ENCODE results near the gene XYLT1.

The XYLT1 gene

GRCh38 chr16:17450291-17450690 is 20.5 kb downstream of the XYLT1 start:
- DNase-seq (ENCODE audit: low read depth): no peak
- no peak for TF ChIP-seq CTCF (conservative IDR thresholded peaks at IDR 0.05; ENCODE audit: low read length)
- H3K4me3 ChIP-seq (ENCODE audit: low read length): no peak overlapping the region

DNA sequence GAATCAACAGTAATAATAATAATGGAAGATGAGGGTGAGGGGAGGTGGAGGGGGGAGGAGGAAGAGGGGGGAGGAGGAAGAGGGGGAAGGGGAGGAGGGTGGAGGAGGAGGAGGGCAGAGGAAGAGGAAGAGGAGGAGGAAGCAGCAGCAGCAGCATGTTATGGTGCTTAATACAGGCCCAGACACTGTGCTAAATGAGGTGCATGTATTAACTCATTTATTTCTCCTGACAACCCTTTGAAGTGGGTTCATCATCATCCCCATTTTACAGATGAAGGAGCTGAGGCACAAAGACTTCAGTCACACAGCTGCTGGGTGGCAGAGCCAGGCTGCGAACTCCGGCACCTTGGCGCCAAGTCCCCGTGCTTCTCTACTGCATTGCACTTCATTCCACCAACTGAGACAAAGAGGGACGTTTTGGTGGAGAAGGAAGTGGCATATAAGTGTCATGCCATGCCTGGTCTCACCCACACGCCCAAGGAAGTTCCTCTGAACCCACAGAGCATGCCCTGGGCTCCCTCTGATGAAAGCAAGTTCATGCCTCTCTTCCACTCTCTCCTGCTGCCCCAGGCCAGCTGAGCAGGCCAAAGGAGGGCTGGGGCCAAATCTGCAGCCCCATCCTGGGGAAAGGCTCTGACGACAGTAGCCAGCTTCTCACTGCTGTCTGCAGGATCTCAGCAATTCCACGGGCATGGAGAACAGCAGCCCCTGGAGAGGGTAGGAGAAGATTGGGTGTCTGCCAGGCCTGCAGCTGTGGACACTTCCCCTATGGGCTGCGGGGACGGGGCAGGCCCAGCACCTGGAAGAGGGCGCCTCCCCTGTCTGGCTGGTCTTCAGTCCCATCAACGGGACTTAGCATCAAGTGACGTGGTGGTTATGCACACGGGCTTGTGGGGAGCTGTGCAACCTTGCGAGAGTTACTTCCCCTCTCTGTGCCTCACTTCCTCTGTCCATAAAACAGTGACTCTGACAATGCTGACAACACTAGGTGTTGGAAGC is 21.8 kb downstream of the XYLT1 start:
- DNase-seq (ENCODE audit: low read depth): no peak
- TF ChIP-seq CTCF (conservative IDR thresholded peaks at IDR 0.05; ENCODE audit: low read length): no peak
- H3K4me3 ChIP-seq (ENCODE audit: low read length): no peak overlapping the region

- no peak for TF ChIP-seq CTCF (conservative IDR thresholded peaks at IDR 0.05; ENCODE audit: low read length)
- H3K4me3 ChIP-seq (ENCODE audit: low read length): no peak overlapping the region
- DNase-seq (ENCODE audit: low read depth): no peak
Measured at GRCh38 chr16:17447101-17447569, 23.6 kb downstream of the XYLT1 start.

DNA sequence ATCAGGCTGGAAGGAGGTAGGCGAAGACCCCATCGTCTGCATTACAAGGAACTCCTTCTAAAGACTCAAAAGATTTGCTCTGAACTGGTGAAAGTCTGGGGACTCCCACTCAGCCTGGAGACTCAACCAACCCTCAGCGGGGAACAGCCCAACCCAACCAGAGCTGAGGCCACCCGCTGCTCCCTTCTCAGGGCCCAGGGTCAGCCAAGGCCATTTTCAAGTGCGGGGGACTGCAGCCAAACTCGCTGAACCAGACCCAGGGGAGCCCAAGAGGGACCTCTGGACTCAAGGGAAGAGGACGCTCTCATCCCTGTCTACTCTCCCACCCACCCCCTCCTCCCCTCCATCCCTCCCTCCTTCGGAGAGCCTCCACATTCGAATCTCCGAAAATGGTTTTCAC is 24.1 kb downstream of the XYLT1 start:
- DNase-seq (ENCODE audit: low read depth): no peak
- H3K4me3 ChIP-seq (ENCODE audit: low read length): no peak overlapping the region
- TF ChIP-seq CTCF (conservative IDR thresholded peaks at IDR 0.05; ENCODE audit: low read length): no peak

DNA sequence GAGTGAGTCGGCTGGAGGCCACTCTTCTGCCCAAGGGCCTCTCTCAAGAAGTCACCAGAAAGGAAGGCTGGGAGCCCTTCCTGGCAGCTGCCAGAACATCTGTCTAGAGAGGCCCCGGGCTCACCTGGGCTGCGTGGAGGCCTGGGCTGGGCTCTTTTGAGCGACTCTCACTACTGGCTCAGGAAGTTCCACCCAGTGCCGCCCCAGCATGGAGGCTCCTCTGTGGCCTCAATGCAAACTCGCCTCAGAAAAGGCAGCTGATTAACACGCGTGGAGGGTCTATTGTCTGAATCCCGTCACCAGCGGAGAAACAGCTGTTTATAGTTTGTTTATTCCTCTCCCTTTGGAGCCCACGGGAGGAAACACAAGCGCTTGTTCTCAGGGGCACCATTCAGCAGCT is 25.3 kb downstream of the XYLT1 start:
- no peak for DNase-seq (ENCODE audit: low read depth)

DNA sequence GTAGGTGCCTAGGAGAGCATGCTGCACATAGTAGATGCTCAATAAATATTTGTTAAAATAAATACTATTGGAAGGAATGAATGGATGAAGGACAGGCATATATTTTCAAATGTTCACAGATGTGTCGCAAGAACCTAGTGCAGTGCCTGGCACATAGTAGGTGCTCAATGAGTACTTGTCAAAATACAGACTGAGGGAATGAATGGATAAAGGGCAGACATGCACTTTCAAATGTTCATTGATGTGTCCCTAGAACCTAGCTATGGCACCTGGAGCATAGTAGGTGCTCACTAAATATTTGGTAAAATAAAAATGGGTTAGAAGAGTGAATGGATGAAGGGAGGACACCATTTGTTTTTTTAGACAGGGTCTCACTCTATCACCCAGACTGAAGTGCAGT is 26.1 kb downstream of the XYLT1 start:
- DNase-seq (ENCODE audit: low read depth): no peak
- TF ChIP-seq CTCF (conservative IDR thresholded peaks at IDR 0.05; ENCODE audit: low read length): no peak
- H3K4me3 ChIP-seq (ENCODE audit: low read length): no peak overlapping the region

More for the DNA sequence above, 25.3 kb downstream of the XYLT1 start:
- no peak for TF ChIP-seq CTCF (conservative IDR thresholded peaks at IDR 0.05; ENCODE audit: low read length)
- H3K4me3 ChIP-seq (ENCODE audit: low read length): no peak overlapping the region

DNA sequence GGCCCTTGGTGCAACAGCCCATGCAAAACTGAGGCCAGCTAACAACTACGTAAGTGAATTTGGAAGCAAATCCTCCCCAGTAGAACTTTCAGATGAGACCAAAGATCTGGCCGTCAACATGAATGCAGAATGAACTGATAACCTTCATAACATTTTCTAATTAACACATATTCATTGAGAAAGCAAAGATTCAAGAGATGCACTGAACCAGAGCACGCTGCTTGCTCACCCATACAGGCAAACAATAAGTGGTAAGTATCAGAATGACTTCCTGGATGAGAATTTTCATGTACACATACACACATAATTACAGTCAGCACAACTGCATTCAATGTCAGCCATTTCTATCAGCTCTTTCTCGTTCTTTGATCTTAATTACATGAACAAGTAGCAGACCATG is 30.6 kb downstream of the XYLT1 start:
- no peak for TF ChIP-seq CTCF (conservative IDR thresholded peaks at IDR 0.05; ENCODE audit: low read length)
- no peak for DNase-seq (ENCODE audit: low read depth)
- no peak overlapping the region for H3K4me3 ChIP-seq (ENCODE audit: low read length)
